DMS79 treated with DMSO at 0.1 percent for 48 hours (cell line): ENCODE data around the gene EHBP1L1.
"Not testable (repeated sequence)": the region's sequence is repeated elsewhere in the genome, so short reads cannot be mapped to it uniquely, and the experiment has no call there.

Source experiments
- DNase-seq: peaks from one replicate; lab custom pipeline; 2025; lab: John Stamatoyannopoulos, UW

EHBP1L1 gene

GRCh38 chr11:65636108-65637031, 60.5 kb downstream of the EHBP1L1 start:
- no peak for DNase-seq

GRCh38 chr11:65637032-65637557, 61.2 kb downstream of the EHBP1L1 start:
- DNase-seq, result no peak

DNA sequence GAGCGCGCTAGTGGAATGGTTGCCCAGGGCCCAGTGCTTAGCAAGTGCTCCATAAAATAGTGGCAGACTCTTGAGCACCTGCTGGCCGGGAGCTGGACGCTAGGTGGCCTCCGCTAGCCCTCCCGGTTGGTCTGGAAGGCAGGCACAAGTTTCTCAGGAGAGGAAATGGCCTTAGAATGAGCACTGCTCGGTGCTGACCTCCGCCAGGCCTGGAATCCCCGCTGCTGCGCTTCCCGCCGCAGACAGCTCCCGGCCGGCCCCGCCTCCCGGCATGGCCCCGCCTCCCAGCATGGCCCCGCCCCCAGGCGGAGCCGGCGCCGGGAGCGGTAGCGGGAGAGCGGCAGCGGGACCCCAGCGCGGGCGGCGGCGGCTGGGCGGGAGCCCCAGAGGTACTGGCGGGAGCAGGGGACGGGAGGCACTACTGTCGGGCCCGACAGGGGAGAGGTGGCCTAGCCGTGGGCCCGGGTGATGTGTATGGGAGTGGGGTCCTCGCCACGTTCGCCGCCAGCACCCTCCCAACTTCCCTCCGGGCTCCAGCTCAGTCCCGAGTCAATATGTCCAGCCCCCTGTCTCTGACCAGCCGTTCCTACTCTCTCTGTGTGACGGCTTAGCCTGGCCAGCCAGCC, 62.1 kb downstream of the EHBP1L1 start, which contains the start of gene SIPA1:
SIPA1 (plus strand) TSS at position 308 of the 626 bp plus-strand sequence. CDS start 2,821 bp downstream, outside the sequence.
- DNase-seq, result peak; percentile 41

DNA sequence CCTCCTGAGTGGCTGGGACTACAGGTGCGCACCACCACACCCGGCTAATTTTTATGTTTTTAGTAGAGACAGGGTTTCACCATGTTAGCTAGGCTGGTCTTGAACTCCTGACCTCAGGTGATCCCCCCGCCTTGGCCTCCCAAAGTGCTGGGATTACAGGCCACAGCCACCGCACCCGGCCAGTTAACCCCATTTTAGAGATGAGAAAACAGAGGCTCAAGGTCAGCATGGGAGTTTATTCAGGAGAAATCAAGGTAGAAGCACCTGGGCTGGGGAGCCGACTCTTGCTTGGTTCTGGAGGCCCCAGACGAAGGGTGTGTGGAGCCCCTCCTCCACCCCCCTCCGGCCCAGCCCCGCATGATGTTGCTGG, 63.4 kb downstream of the EHBP1L1 start:
- DNase-seq, result not testable (repeated sequence)

DNA sequence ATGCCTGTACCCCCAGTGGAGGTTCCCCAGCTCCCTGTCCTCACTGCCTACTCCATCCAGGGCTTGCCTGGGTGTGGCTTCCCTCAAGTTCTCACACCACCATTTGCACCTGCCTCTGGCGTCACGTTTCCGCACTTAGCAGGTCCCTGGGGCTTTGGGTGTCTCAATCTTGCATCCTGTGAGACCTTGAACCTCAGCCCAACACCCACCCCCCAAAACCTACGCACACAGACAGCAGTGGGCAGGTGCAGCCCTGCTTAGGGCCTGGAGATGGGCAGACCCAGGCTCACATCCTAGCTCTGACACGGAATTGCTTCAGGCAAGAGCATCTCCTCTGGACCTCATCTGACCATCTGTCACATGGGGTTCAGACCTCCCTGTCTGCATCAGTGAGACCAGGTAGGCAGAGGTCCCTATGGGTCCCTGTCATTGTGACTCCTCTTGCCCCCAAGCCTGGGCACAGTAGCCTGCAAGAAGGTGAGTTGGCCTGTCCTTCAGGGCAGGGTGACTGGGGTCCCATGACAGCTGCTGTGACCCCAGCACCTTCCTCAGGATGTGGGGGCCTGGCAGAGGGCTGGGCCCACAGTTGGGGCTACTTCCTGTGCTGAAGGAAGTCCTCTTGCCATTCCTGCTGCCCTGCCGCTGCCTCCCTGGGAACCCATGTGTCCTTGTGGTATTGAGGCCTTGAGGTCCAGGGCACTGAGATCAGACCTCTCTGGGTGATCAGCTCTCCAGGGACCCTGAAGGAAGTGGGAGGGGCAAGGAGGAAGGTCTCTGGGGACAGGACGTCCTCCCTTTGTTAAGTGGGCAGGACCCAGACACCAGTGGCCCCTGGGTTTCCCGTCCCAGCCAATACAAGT, 64.0 kb downstream of the EHBP1L1 start:
- DNase-seq, result no peak

GRCh38 chr11:65640483-65641296, 64.8 kb downstream of the EHBP1L1 start:
- no peak for DNase-seq

DNA sequence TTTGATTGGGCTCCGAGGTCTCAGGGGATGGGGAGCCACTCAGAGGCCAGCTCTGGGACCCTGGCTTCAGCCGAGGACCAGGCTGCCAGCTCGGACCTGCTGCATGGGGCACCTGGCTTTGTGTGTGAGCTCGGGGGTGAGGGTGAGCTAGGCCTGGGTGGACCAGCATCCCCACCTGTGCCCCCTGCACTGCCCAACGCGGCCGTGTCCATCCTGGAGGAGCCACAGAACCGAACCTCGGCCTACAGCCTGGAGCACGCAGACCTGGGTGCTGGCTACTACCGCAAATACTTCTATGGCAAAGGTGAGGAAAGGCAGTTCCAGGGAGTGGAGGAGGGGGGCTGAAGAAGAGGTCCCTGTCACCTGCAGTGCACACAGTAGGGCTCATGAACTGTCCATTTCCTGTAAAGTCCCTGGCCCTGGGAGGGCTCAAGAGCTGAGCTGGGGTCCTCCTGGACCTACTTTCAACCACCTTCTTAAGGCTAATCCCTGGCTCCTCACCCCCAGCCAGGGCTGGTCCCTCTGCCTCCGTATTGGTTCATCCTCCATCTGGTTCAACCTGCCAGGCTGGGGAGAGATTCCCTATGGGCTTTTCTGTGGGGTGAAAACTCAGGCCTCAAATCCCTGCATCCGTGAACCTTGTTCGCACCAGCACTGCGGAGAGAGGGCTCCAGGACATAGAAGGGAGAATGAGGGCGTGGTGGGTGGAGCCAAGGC, 65.6 kb downstream of the EHBP1L1 start:
- DNase-seq, result no peak
